Sigmoid colon (tissue), 4 donors: ENCODE results near the gene KIDINS220.

Experiments used
- CTCF ChIP-seq, 4 experiments: fragments of 450-650 bp in 3 of 4; fragments of 200-600 bp in 1 of 4; IDR thresholded peaks; one replicate each; pipeline ENCODE4 v1.5.1; 2016 to 2019; ENCODE audit warnings: antibody characterized with exemption in 4 of 4, mild to moderate bottlenecking in 3 of 4, moderate library complexity in 2 of 4
- EP300 ChIP-seq, 4 donors: sonication (generic); formaldehyde crosslinking; IDR thresholded peaks; one replicate each; pipeline ENCODE4 v1.6.1; 2017; ENCODE audit warnings: antibody characterized with exemption in 4 of 4

GRCh38 chr2:8680822-8681760 is 156.3 kb downstream of the KIDINS220 start:
- no peak for TF ChIP-seq CTCF (IDR thresholded peaks at IDR 0.05)
- no peak for TF ChIP-seq EP300 (IDR thresholded peaks at IDR 0.05)
